Liver (tissue), 9 donors: ENCODE data around the gene GOLGA6L7. TPM values are rescaled to one million over a fixed set of nuclear protein-coding genes. Genes with fewer than 3 reads are reported as not detected.
"Not testable (repeated sequence)": the region's sequence is repeated elsewhere in the genome, so short reads cannot be mapped to it uniquely, and the experiment has no call there.

Experiments used
- DNase-seq: peaks from one replicate; pipeline ENCODE4 v3.0.0-alpha.2; 2017; ENCODE audit warnings: low spot score
- H3K27ac ChIP-seq, 2 donors: one replicate each; pipeline ENCODE4 v1.7.0; 2013; ENCODE audit warnings: inconsistent platforms in 2 of 2, low read length in 2 of 2, control low read depth in 1 of 2, low read depth in 1 of 2, mild to moderate bottlenecking in 1 of 2
- H3K27me3 ChIP-seq, 4 donors: one replicate each; pipeline versions ENCODE4 v1.6.1 to v1.7.0; 2013; ENCODE audit warnings: low read length in 3 of 4, inconsistent platforms in 1 of 4, mild to moderate bottlenecking in 1 of 4, moderate library complexity in 1 of 4; ENCODE audit not compliant: control insufficient read depth in 4 of 4, insufficient read depth in 4 of 4
- H3K36me3 ChIP-seq, 4 donors: one replicate each; pipeline versions ENCODE4 v1.6.1 to v1.7.0; 2013; ENCODE audit warnings: low read length in 3 of 4, mild to moderate bottlenecking in 3 of 4, low read depth in 1 of 4, moderate library complexity in 1 of 4; ENCODE audit not compliant: control insufficient read depth in 4 of 4, insufficient read depth in 3 of 4
- H3K4me1 ChIP-seq, 4 donors: one replicate each; pipeline versions ENCODE4 v1.6.1 to v1.7.0; 2013; ENCODE audit warnings: low read length in 3 of 4, mild to moderate bottlenecking in 3 of 4, moderate library complexity in 1 of 4; ENCODE audit not compliant: control insufficient read depth in 4 of 4, insufficient read depth in 4 of 4
- H3K4me3 ChIP-seq, 3 donors: one replicate each; pipeline versions ENCODE4 v1.6.1 to v1.7.0; 2013; ENCODE audit warnings: low read length in 3 of 3, control low read depth in 1 of 3, low read depth in 1 of 3, mild to moderate bottlenecking in 1 of 3
- H3K9ac ChIP-seq, 2 donors: one replicate each; pipeline ENCODE4 v1.7.0; 2013; ENCODE audit warnings: low read length in 2 of 2, mild to moderate bottlenecking in 2 of 2, moderate library complexity in 2 of 2, control low read depth in 1 of 2, low read depth in 1 of 2
- H3K9me3 ChIP-seq, 4 donors: one replicate each; pipeline versions ENCODE4 v1.6.1 to v1.7.0; 2013; ENCODE audit warnings: low read length in 3 of 4; ENCODE audit not compliant: control insufficient read depth in 4 of 4
- ATF3 ChIP-seq: IDR thresholded peaks from 2 replicates; pipeline ENCODE4 v1.6.1; 2016; ENCODE audit warnings: antibody characterized with exemption
- CTCF ChIP-seq: fragments of 150-350 bp; IDR thresholded peaks from 2 replicates; pipeline ENCODE4 v1.5.1; 2017; ENCODE audit warnings: improper control_type of control experiment, low read depth, low read length; ENCODE audit not compliant: missing input control
- EGR1 ChIP-seq, 2 donors: IDR thresholded peaks; 2 replicates each; pipeline ENCODE4 v1.6.1; 2016 to 2018; ENCODE audit warnings: antibody characterized with exemption in 2 of 2, low read depth in 2 of 2
- FOXA1 ChIP-seq: IDR thresholded peaks from 2 replicates; pipeline ENCODE4 v1.6.1; 2016; ENCODE audit warnings: antibody characterized with exemption
- FOXA2 ChIP-seq: IDR thresholded peaks from 2 replicates; pipeline ENCODE4 v1.6.1; 2016; ENCODE audit warnings: antibody characterized with exemption
- GABPA ChIP-seq, 2 donors: IDR thresholded peaks in 1 of 2; conservative IDR thresholded peaks in 1 of 2; 2 replicates each; pipeline ENCODE4 v1.6.1; 2016; ENCODE audit warnings: antibody characterized with exemption in 2 of 2, mild to moderate bottlenecking in 1 of 2, moderate library complexity in 1 of 2
- HNF4A ChIP-seq, 2 donors: conservative IDR thresholded peaks; 2 replicates each; pipeline ENCODE4 v1.6.1; 2016; ENCODE audit warnings: antibody characterized with exemption in 2 of 2, mild to moderate bottlenecking in 2 of 2
- HNF4G ChIP-seq: IDR thresholded peaks from 2 replicates; pipeline ENCODE4 v1.6.1; 2016; ENCODE audit warnings: antibody characterized with exemption
- JUND ChIP-seq, 2 donors: IDR thresholded peaks; 2 replicates each; pipeline ENCODE4 v1.6.1; 2016; ENCODE audit warnings: antibody characterized with exemption in 2 of 2
- MAX ChIP-seq: IDR thresholded peaks from 2 replicates; pipeline ENCODE4 v1.6.1; 2016; ENCODE audit warnings: antibody characterized with exemption
- NR2F2 ChIP-seq: IDR thresholded peaks from 2 replicates; pipeline ENCODE4 v1.6.1; 2016; ENCODE audit warnings: antibody characterized with exemption
- RAD21 ChIP-seq, 2 donors: IDR thresholded peaks; 2 replicates each; pipeline ENCODE4 v1.6.1; 2016; ENCODE audit warnings: antibody characterized with exemption in 2 of 2, mild to moderate bottlenecking in 2 of 2
- REST ChIP-seq: IDR thresholded peaks from 2 replicates; pipeline ENCODE4 v1.6.1; 2016; ENCODE audit warnings: antibody characterized with exemption, mild to moderate bottlenecking
- SP1 ChIP-seq: IDR thresholded peaks from 2 replicates; pipeline ENCODE4 v1.6.1; 2018; ENCODE audit warnings: antibody characterized with exemption, mild to moderate bottlenecking
- TAF1 ChIP-seq: conservative IDR thresholded peaks from 2 replicates; pipeline ENCODE4 v1.6.1; 2016; ENCODE audit warnings: antibody characterized with exemption, mild to moderate bottlenecking
- YY1 ChIP-seq: IDR thresholded peaks from 2 replicates; pipeline ENCODE4 v1.6.1; 2016; ENCODE audit warnings: antibody characterized with exemption, mild to moderate bottlenecking
- ZBTB33 ChIP-seq: IDR thresholded peaks from 2 replicates; pipeline ENCODE4 v1.6.1; 2016; ENCODE audit warnings: antibody characterized with exemption
- WGBS: extraction: QIAGEN DNeasy Blood & Tissue Kit; methylation state at CpG from one replicate; pipeline ENCODE4 v1.1.7; 2013; 5-methylcytosine and 5-hydroxymethylcytosine counted together
- polyA plus RNA-seq, 2 donors: library from polyadenylated mRNA; stranded (reverse) in 1 of 2; unstranded in 1 of 2; fragments of 200-250 nt in 1 of 2; fragments of >200 nt in 1 of 2; fragmentation: Nextera tagmentation in 1 of 2; extraction: Ambion mirVana in 1 of 2; gene quantifications; one replicate each; pipeline versions ENCODE4 v1.2.1 to v1.2.3, GENCODE V29; 2013 to 2015
- total RNA-seq, 2 donors: library from RNA; depleted of rRNA; stranded (reverse); fragments of >200 nt; gene quantifications; one replicate each; pipeline ENCODE4 v1.2.3, GENCODE V29; 2014
- donor health status: healthy.
- donor health status: healthy.
- donor health status: healthy.
- donor health status: healthy.
- donor health status: healthy.

Gene GOLGA6L7
- total and polyA plus RNA-seq, 4 donors = not detected

GRCh38 chr15:28891588-28891987 is 43.1 kb upstream of the GOLGA6L7 start:
- WGBS = 89% methylated on average over 6 of the region's 6 CpGs

GRCh38 chr15:28890711-28891495 is 42.5 kb upstream of the GOLGA6L7 start:
- Histone ChIP-seq H3K9me3 (no peaks in the 10 kb centered on the region), H3K27me3 (no peaks in the 10 kb centered on the region), H3K4me1 (peaks cover 0 to 2% (median 1%) of the 10 kb centered on the region in 4 donors), H3K36me3 (no peaks in the 10 kb centered on the region), H3K9ac (no peak overlapping the region), H3K27ac (no peak overlapping the region), H3K4me3 (no peak overlapping the region)
- TF ChIP-seq NR2F2 (no peak), FOXA2 (no peak), YY1 (no peak), TAF1 (no peak), SP1 (no peak), EGR1 (IDR thresholded peaks at IDR 0.05; ENCODE audit: low read depth in 2 of 2) (no peak), RAD21 (IDR thresholded peaks at IDR 0.05) (no peak), HNF4A (conservative IDR thresholded peaks at IDR 0.05) (no peak), JUND (IDR thresholded peaks at IDR 0.05) (no peak), REST (no peak), HNF4G (no peak), CTCF (no peak), GABPA (IDR thresholded peaks at IDR 0.05 in 1 of 2, conservative IDR thresholded peaks at IDR 0.05 in 1 of 2) (no peak), ATF3 (no peak), FOXA1 (no peak), ZBTB33 (no peak), MAX (no peak)
- no peak for DNase-seq
- WGBS = 83% methylated on average over 15 of the region's 15 CpGs

More at GRCh38 chr15:28891588-28891987, 43.1 kb upstream of the GOLGA6L7 start:
- Histone ChIP-seq H3K27me3 (no peaks in the 10 kb centered on the region), H3K27ac (no peak overlapping the region), H3K9ac (no peak overlapping the region), H3K9me3 (no peaks in the 10 kb centered on the region), H3K4me3 (no peak overlapping the region), H3K4me1 (no peaks in the 10 kb centered on the region), H3K36me3 (no peaks in the 10 kb centered on the region)
- DNase-seq = no peak
- TF ChIP-seq JUND (IDR thresholded peaks at IDR 0.05) (no peak), YY1 (no peak)

GRCh38 chr15:28890291-28890690 is 41.8 kb upstream of the GOLGA6L7 start:
- not testable (repeated sequence) for H3K9me3 ChIP-seq, DNase-seq, H3K27ac ChIP-seq, H3K9ac ChIP-seq, H3K36me3 ChIP-seq, H3K4me1 ChIP-seq, H3K4me3 ChIP-seq, H3K27me3 ChIP-seq
- 83% methylated on average over 4 of the region's 4 CpGs for whole genome bisulfite sequencing

GRCh38 chr15:28889871-28890270 is 41.4 kb upstream of the GOLGA6L7 start:
- not testable (repeated sequence) for DNase-seq, H3K9ac ChIP-seq

More at GRCh38 chr15:28889871-28890270, 41.4 kb upstream of the GOLGA6L7 start:
- H3K4me3 ChIP-seq, H3K27me3 ChIP-seq, H3K36me3 ChIP-seq, H3K9me3 ChIP-seq, H3K27ac ChIP-seq, H3K4me1 ChIP-seq: not testable (repeated sequence)
- 95% methylated on average over 6 of the region's 6 CpGs for WGBS
